Brain microvascular endothelial cell (primary cell): ENCODE results near the gene ASXL2.

ENCODE experiments used
- DNase-seq: peaks from one replicate; pipeline ENCODE4 v3.0.0-alpha.2; 2020
- H3K27ac ChIP-seq: fragments of 250-450 bp; sonication (Bioruptor Pico); 2 replicates; pipeline ENCODE4 v1.5.1; 2020; ENCODE audit warnings: mild to moderate bottlenecking, moderate library complexity
- H3K27me3 ChIP-seq: fragments of 250-450 bp; sonication (Bioruptor Pico); replicated peaks from 2 replicates; pipeline ENCODE4 v1.5.1; 2020; ENCODE audit warnings: mild to moderate bottlenecking
- H3K36me3 ChIP-seq: fragments of 250-450 bp; sonication (Bioruptor Pico); replicated peaks from 2 replicates; pipeline ENCODE4 v1.5.1; 2020; ENCODE audit warnings: mild to moderate bottlenecking
- H3K4me3 ChIP-seq: 2 replicates; pipeline ENCODE4 v1.5.1; 2011; ENCODE audit warnings: low read depth, mild to moderate bottlenecking, control low read depth, low read length, moderate library complexity
- in situ Hi-C: cut with HindIII; loops from 2 replicates; pipeline ENCODE4 v1.10.0; 2017; ENCODE audit warnings: low sequenced_read_pairs, low pct_ligation_motif_present
- TF ChIP-seq, protein P1 (sequence below): IDR thresholded peaks from 2 replicates; pipeline ENCODE4 v1.5.1; 2011; ENCODE audit warnings: low read depth, mild to moderate bottlenecking, moderate library complexity, low read length, control low read depth, inconsistent platforms; ENCODE audit errors: missing control alignments

The ASXL2 gene

DNA sequence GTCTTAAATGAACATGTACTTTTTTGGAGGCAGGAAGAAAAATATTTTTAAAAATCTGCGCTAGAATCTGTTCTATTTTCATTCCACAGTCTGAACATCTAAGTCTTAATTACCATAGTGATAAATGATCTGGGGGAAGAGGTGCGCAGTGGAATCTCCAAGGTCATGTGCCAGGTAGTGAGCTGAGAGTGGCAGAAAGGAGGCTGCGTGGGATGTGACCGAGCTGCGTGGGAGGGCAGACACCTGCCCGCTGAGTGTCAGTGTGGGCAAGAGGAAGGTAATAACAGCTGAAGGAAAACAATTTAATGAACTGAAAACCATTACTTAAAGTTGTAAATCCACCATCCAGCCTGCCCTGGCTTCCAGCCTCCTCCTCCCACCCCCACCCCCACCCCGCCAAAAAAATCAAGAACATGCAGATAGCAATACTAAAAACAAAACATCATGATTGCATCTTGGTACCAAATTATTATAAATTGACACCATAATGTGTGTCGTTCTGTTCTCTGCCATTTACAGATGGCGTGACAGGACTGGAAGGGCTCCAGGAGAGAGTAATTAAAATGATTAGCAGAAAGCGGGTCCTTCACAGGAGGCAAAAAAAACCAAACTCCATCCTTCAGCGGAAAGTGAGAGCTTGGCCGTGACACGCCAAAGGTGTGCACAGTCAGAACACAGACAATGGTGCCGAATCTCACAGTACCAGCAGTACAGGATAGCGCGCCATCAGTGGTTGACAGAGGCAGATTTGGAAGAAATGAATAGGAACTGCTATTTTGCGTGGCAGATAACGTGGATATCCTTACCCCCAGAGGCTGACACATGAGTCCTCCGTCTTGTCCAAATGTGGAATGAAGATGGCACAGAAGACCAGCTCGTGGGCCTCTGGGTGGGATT, 193.5 kb downstream of the ASXL2 start:
- TF ChIP-seq, protein P1, sequence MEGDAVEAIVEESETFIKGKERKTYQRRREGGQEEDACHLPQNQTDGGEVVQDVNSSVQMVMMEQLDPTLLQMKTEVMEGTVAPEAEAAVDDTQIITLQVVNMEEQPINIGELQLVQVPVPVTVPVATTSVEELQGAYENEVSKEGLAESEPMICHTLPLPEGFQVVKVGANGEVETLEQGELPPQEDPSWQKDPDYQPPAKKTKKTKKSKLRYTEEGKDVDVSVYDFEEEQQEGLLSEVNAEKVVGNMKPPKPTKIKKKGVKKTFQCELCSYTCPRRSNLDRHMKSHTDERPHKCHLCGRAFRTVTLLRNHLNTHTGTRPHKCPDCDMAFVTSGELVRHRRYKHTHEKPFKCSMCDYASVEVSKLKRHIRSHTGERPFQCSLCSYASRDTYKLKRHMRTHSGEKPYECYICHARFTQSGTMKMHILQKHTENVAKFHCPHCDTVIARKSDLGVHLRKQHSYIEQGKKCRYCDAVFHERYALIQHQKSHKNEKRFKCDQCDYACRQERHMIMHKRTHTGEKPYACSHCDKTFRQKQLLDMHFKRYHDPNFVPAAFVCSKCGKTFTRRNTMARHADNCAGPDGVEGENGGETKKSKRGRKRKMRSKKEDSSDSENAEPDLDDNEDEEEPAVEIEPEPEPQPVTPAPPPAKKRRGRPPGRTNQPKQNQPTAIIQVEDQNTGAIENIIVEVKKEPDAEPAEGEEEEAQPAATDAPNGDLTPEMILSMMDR: no peak
- no peaks in the 10 kb centered on the region for H3K27me3 ChIP-seq
- DNase-seq: no peak
- H3K36me3 ChIP-seq: no peaks in the 10 kb centered on the region
- H3K27ac ChIP-seq: no peak overlapping the region
- H3K4me3 ChIP-seq: no peak overlapping the region
- in situ Hi-C loops: no loop called here
